Measurements from ENCODE around the gene HS6ST2. TPM values are rescaled to one million over a fixed set of nuclear protein-coding genes. Genes with fewer than 3 reads are reported as not detected.

Gene HS6ST2
- 1.1 TPM for total RNA-seq (ENCODE audit: unreplicated experiment)
- long read RNA-seq, partial matches to known transcripts = 0 of 1 reads
- long read RNA-seq, other reads (novel, unspliced or antisense) = 1 of 1 reads

DNA sequence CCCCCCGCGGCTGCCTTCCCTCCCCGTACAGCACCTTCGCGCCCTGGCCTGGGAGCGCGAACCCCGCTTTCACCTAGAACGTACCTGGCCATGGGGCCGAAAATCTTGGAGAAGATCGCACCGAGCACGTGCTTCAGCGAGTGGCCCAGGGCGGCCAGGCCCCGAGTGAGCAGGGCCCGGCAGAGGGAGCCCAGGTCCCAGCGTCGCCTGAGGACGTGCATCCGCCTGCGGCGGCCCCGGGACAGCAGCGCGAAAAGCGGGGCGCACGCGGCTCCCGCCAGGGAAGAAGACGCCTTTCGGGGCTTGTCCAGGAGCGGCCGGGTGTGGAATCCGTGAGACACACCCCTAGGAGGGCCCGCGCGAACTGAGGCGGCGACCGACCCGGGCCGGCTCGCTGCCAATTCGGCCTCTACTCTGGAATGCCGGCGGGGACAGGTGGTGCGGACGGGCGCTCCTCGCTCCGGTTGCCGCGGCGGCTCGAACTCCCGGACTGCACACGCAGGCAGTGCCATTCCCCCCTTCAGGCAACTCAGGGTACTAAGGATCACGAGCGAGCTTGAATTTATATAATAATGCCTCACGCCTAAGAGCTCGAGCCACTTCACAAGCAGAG, at the start of gene HS6ST2:
Gene HS6ST2, minus strand, starts transcription at position 539 of the 613 bp plus-strand sequence.
- DNase-seq (ENCODE audit: low spot score) = peak; percentile 35
- no peaks in the 10 kb centered on the region for H3K9me3 Mint-ChIP-seq (ENCODE audit: unreplicated experiment)
- H3K36me3 Mint-ChIP-seq (ENCODE audit: low read depth, unreplicated experiment) = peaks cover 4% of the 10 kb centered on the region
- H3K27me3 Mint-ChIP-seq (ENCODE audit: unreplicated experiment) = peaks cover 13% of the 10 kb centered on the region
- H3K27ac Mint-ChIP-seq (ENCODE audit: unreplicated experiment) = no peak within 1 kb of the TSS
- no peak within 1 kb of the TSS for H3K4me3 Mint-ChIP-seq (ENCODE audit: unreplicated experiment)
- peaks cover 5% of the 10 kb centered on the region for H3K4me1 Mint-ChIP-seq (ENCODE audit: unreplicated experiment)
- TF ChIP-seq, protein P1, sequence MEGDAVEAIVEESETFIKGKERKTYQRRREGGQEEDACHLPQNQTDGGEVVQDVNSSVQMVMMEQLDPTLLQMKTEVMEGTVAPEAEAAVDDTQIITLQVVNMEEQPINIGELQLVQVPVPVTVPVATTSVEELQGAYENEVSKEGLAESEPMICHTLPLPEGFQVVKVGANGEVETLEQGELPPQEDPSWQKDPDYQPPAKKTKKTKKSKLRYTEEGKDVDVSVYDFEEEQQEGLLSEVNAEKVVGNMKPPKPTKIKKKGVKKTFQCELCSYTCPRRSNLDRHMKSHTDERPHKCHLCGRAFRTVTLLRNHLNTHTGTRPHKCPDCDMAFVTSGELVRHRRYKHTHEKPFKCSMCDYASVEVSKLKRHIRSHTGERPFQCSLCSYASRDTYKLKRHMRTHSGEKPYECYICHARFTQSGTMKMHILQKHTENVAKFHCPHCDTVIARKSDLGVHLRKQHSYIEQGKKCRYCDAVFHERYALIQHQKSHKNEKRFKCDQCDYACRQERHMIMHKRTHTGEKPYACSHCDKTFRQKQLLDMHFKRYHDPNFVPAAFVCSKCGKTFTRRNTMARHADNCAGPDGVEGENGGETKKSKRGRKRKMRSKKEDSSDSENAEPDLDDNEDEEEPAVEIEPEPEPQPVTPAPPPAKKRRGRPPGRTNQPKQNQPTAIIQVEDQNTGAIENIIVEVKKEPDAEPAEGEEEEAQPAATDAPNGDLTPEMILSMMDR (IDR thresholded peaks at IDR 0.05; ENCODE audit: unreplicated experiment) = no peak

DNA sequence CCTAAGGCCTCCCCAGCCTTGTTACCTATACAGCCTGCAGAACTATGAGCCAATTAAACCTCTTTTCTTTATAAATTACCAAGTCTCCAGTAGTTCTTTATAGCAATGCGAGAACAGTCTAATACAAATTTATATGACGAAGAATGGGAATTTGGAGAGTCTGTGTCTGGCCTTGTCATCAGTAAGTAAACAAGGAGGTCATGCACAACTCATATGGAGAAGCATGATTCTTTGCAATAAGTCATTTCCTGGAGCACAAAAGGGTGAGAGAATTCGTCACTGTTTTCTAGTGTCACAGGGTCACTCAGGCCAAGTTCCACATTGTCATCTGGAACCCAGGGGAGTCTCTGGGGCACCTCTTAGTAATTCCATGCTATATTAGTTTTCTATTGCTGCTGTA, 49.0 kb upstream of the HS6ST2 start:
- DNase-seq (ENCODE audit: low spot score) = no peak
- no peaks in the 10 kb centered on the region for H3K36me3 Mint-ChIP-seq (ENCODE audit: low read depth, unreplicated experiment)
- no peaks in the 10 kb centered on the region for H3K4me1 Mint-ChIP-seq (ENCODE audit: unreplicated experiment)
- no peaks in the 10 kb centered on the region for H3K27me3 Mint-ChIP-seq (ENCODE audit: unreplicated experiment)
- no peaks in the 10 kb centered on the region for H3K9me3 Mint-ChIP-seq (ENCODE audit: unreplicated experiment)
- no peak overlapping the region for H3K4me3 Mint-ChIP-seq (ENCODE audit: unreplicated experiment)
- H3K27ac Mint-ChIP-seq (ENCODE audit: unreplicated experiment) = no peak overlapping the region
- TF ChIP-seq, protein P1 (IDR thresholded peaks at IDR 0.05; ENCODE audit: unreplicated experiment) = no peak

DNA sequence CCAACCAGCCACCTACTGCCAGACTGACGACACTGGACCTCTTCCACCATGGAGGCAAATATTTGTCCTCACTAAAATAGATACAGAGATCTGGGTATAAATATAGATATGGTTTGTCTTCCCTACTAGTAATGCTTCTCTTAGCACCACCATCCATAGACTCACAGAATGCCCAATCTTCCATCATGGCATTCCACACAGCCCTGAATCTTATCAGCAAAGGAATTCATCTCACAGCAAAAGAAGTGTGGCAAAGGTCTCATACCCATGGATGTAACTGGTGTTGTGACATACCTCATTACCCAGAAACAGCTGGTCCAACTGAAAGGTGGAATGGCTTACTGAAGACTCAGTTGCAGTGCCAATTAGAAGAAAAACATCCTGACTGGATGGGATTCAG, 47.2 kb upstream of the HS6ST2 start:
- Mint-ChIP-seq H3K27ac (ENCODE audit: unreplicated experiment) (no peak overlapping the region), H3K4me1 (ENCODE audit: unreplicated experiment) (no peaks in the 10 kb centered on the region), H3K9me3 (ENCODE audit: unreplicated experiment) (no peaks in the 10 kb centered on the region), H3K4me3 (ENCODE audit: unreplicated experiment) (no peak overlapping the region), H3K36me3 (ENCODE audit: low read depth, unreplicated experiment) (no peaks in the 10 kb centered on the region), H3K27me3 (ENCODE audit: unreplicated experiment) (no peaks in the 10 kb centered on the region)
- DNase-seq (ENCODE audit: low spot score) = no peak
- TF ChIP-seq, protein P1 (IDR thresholded peaks at IDR 0.05; ENCODE audit: unreplicated experiment) = no peak

DNA sequence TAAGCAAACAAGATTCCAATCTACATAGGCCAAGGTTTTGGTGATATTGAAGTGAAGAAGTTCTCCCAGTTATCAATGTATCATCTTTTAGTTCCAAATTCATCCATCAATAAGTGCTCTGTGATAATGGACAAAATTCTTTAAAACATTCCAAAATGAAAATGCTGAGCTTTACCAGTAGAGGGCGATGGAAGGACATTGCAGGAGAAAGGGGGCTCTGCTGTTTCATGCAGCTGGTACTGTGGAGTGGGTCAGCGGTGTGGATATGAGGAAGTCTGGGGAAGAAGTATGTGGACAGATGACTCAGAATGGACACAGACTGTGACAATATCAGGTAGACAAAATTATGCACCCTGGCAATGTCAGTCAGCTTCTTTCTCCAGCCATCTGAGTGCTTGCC, 46.6 kb upstream of the HS6ST2 start:
- Mint-ChIP-seq H3K4me1 (ENCODE audit: unreplicated experiment) (no peaks in the 10 kb centered on the region), H3K36me3 (ENCODE audit: low read depth, unreplicated experiment) (no peaks in the 10 kb centered on the region), H3K4me3 (ENCODE audit: unreplicated experiment) (no peak overlapping the region), H3K27ac (ENCODE audit: unreplicated experiment) (no peak overlapping the region), H3K27me3 (ENCODE audit: unreplicated experiment) (no peaks in the 10 kb centered on the region), H3K9me3 (ENCODE audit: unreplicated experiment) (no peaks in the 10 kb centered on the region)
- DNase-seq (ENCODE audit: low spot score) = no peak
- TF ChIP-seq, protein P1 (IDR thresholded peaks at IDR 0.05; ENCODE audit: unreplicated experiment) = peak; percentile 66

DNA sequence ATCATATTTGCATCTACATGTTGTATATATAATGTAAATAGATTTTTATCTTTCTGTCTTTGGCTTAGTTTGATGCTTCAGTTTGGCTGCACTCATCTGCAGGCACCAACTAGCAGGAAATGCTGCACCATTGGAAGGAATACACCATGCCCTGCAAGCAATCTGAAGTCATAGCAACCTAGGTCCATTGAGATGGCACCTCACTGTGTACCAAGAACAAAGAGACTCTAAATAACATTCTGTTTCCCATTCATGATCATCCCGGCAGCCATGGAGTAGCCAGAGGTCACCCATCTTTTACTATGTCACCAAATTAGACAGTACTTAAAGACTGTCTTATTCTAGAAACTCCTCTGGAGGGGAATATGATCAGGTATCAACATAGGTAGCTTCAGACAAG, 40.8 kb upstream of the HS6ST2 start:
- H3K27me3 Mint-ChIP-seq (ENCODE audit: unreplicated experiment) = no peaks in the 10 kb centered on the region
- no peak for DNase-seq (ENCODE audit: low spot score)
- TF ChIP-seq, protein P1 (IDR thresholded peaks at IDR 0.05; ENCODE audit: unreplicated experiment) = no peak
- H3K27ac Mint-ChIP-seq (ENCODE audit: unreplicated experiment) = no peak overlapping the region
- no peak overlapping the region for H3K4me3 Mint-ChIP-seq (ENCODE audit: unreplicated experiment)
- no peaks in the 10 kb centered on the region for H3K4me1 Mint-ChIP-seq (ENCODE audit: unreplicated experiment)
- H3K9me3 Mint-ChIP-seq (ENCODE audit: unreplicated experiment) = no peaks in the 10 kb centered on the region
- H3K36me3 Mint-ChIP-seq (ENCODE audit: low read depth, unreplicated experiment) = no peaks in the 10 kb centered on the region

All from endothelial cell (in vitro differentiated cells).